ENCODE results near the gene UST.

GRCh38 chr6:148720406-148720805 is 26.4 kb upstream of the UST start:
- TF ChIP-seq POLR2A (IDR thresholded peaks at IDR 0.05) (no peak), POLR2AphosphoS5 (IDR thresholded peaks at IDR 0.05) (no peak)
